Lung (tissue), 12 donors: ENCODE data around the gene CFAP43. TPM values are rescaled to one million over a fixed set of nuclear protein-coding genes. Genes with fewer than 3 reads are reported as not detected.
A peak's percentile ranks its signal among the peaks of the same experiment; 100 is the strongest.
"Not testable (repeated sequence)": the region's sequence is repeated elsewhere in the genome, so short reads cannot be mapped to it uniquely, and the experiment has no call there.

ENCODE experiments used
- ATAC-seq: fragments of 200-7000 bp; cut with Tn5 transposase; one replicate; pipeline ENCODE4 v1.9.1; 2020; ENCODE audit warnings: moderate number of reproducible peaks; ENCODE audit not compliant: insufficient read depth, low FRiP score
- DNase-seq, 3 donors: peaks; one replicate each; pipeline ENCODE4 v3.0.0-alpha.2; 2013 to 2017
- H3K27ac ChIP-seq, 2 donors: one replicate each; pipeline ENCODE4 v1.5.1; 2013; ENCODE audit warnings: mild to moderate bottlenecking in 2 of 2, moderate library complexity in 2 of 2, control low read depth in 1 of 2, inconsistent platforms in 1 of 2, low read depth in 1 of 2, low read length in 1 of 2
- H3K27me3 ChIP-seq, 3 donors: one replicate each; pipeline ENCODE4 v1.5.1; 2013; ENCODE audit warnings: low read length in 2 of 3; ENCODE audit not compliant: control insufficient read depth in 3 of 3, insufficient read depth in 3 of 3
- H3K36me3 ChIP-seq, 4 donors: one replicate each; pipeline ENCODE4 v1.5.1; 2013; ENCODE audit warnings: low read length in 4 of 4, mild to moderate bottlenecking in 1 of 4, moderate library complexity in 1 of 4; ENCODE audit not compliant: control insufficient read depth in 4 of 4, insufficient read depth in 4 of 4
- H3K4me1 ChIP-seq, 5 donors: one replicate each; pipeline ENCODE4 v1.5.1; 2013; ENCODE audit warnings: low read length in 5 of 5, mild to moderate bottlenecking in 2 of 5, moderate library complexity in 1 of 5; ENCODE audit not compliant: control insufficient read depth in 5 of 5, insufficient read depth in 5 of 5
- H3K4me3 ChIP-seq: one replicate; pipeline ENCODE4 v1.5.1; 2013; ENCODE audit warnings: mild to moderate bottlenecking, control low read depth, moderate library complexity
- H3K9ac ChIP-seq, 2 donors: one replicate each; pipeline ENCODE4 v1.5.1; 2013; ENCODE audit warnings: low read length in 2 of 2, control low read depth in 1 of 2; ENCODE audit not compliant: insufficient read depth in 1 of 2
- H3K9me3 ChIP-seq, 4 donors: one replicate each; pipeline ENCODE4 v1.5.1; 2013; ENCODE audit warnings: low read length in 3 of 4, mild to moderate bottlenecking in 1 of 4, moderate library complexity in 1 of 4; ENCODE audit not compliant: control insufficient read depth in 4 of 4, insufficient read depth in 3 of 4
- CTCF ChIP-seq: IDR thresholded peaks from 2 replicates; pipeline ENCODE4 v1.5.1; 2012; ENCODE audit warnings: mild to moderate bottlenecking; ENCODE audit errors: control extremely low read depth, extremely low read depth
- WGBS, 2 donors: extraction: QIAGEN DNeasy Blood & Tissue Kit; methylation state at CpG; one replicate each; pipeline ENCODE4 v1.1.7; 2013; 5-methylcytosine and 5-hydroxymethylcytosine counted together
- polyA plus RNA-seq, 2 donors: library from polyadenylated mRNA; stranded (reverse); fragments of 200-250 nt; gene quantifications; one replicate each; pipeline ENCODE4 v1.2.1, GENCODE V29; 2013
- total RNA-seq, 2 donors: library from RNA; depleted of rRNA in 1 of 2; stranded (reverse); fragments of >200 nt in 1 of 2; gene quantifications; one replicate each; pipeline ENCODE4 v1.2.1, GENCODE V29; 2014 to 2021
- donor health status: control.
- donor health status: control.
- donor health status: Bipolar disorder and iron deficiency.
- donor health status: healthy.
- donor health status: DM: yes; HTN: yes; CAD: no.

CFAP43 gene
- total and polyA plus RNA-seq, 4 donors: 8.4 to 71.6 (median 20.1) TPM

DNA sequence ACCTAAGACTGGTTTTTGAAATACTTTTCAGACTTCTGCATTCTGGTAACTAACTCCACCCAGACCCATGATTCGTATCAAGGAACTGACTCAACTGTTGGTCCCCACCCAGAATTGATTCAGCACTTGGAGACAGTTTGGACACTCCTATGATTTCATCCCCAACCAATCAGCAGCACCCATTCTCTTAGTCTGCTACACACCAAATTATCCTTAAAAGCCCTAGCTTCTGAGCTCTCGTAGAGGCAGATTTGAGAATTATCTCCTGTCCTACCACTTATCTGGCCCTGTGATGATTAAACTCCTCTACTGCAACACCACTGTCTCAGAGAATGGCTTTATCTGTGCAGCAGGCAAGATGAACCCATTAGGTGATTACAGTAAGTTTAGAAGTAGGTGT is 14.8 kb upstream of the CFAP43 start:
- Histone ChIP-seq H3K9ac (no peak overlapping the region), H3K27me3 (peaks cover 0 to 2% (median 2%) of the 10 kb centered on the region in 3 donors), H3K27ac (no peak overlapping the region), H3K36me3 (no peaks in the 10 kb centered on the region), H3K4me3 (no peak overlapping the region), H3K9me3 (no peaks in the 10 kb centered on the region), H3K4me1 (peaks cover 0 to 5% (median 0%) of the 10 kb centered on the region in 5 donors)
- WGBS, 2 donors: 41 to 47% methylated on average over 2 of the region's 2 CpGs
- TF ChIP-seq CTCF: no peak
- DNase-seq (no peak), ATAC-seq (peak; percentile 69)

- peaks cover 0 to 2% (median 2%) of the 10 kb centered on the region in 3 donors for H3K27me3 ChIP-seq
- 95 to 99% methylated on average over 34 of the region's 34 CpGs for WGBS, 2 donors
- DNase-seq: no peak
- no peak overlapping the region for H3K27ac ChIP-seq
- no peak overlapping the region for H3K4me3 ChIP-seq
- no peaks in the 10 kb centered on the region for H3K9me3 ChIP-seq
- no peak for ATAC-seq
- no peaks in the 10 kb centered on the region for H3K4me1 ChIP-seq
- H3K36me3 ChIP-seq: no peaks in the 10 kb centered on the region
- no peak for TF ChIP-seq CTCF
- H3K9ac ChIP-seq: no peak overlapping the region
These were observed 13.0 kb upstream of the CFAP43 start for GRCh38 chr10:104245066-104245632.

- 50 to 73% methylated on average over 5 of the region's 5 CpGs for WGBS, 2 donors
- DNase-seq (peak in 2 of 3 donors; percentile 26 to 67), ATAC-seq (no peak)
- no peak overlapping the region for H3K9ac ChIP-seq
- H3K27me3 ChIP-seq: no peaks in the 10 kb centered on the region
- H3K9me3 ChIP-seq: no peaks in the 10 kb centered on the region
- H3K4me3 ChIP-seq: no peak overlapping the region
- no peak overlapping the region for H3K27ac ChIP-seq
- no peaks in the 10 kb centered on the region for H3K4me1 ChIP-seq
- TF ChIP-seq CTCF: no peak
- no peaks in the 10 kb centered on the region for H3K36me3 ChIP-seq
These were observed 11.3 kb upstream of the CFAP43 start for GRCh38 chr10:104243512-104243911.

- not testable (repeated sequence) for H3K27me3 ChIP-seq, H3K27ac ChIP-seq, ATAC-seq, H3K4me1 ChIP-seq, H3K9ac ChIP-seq, DNase-seq, H3K4me3 ChIP-seq, H3K9me3 ChIP-seq, H3K36me3 ChIP-seq
- WGBS, 2 donors: 89 to 95% methylated on average over 3 of the region's 3 CpGs
These were observed 10.8 kb upstream of the CFAP43 start for GRCh38 chr10:104243009-104243408.
